ENCODE data around the gene CPO.
"Not testable (repeated sequence)": the region's sequence is repeated elsewhere in the genome, so short reads cannot be mapped to it uniquely, and the experiment has no call there.

Gene CPO

GRCh38 chr2:206939340-206939739 lies at the start of gene CPO:
Gene CPO, plus strand, starts transcription at chr2:206939518. Its CDS starts 82 bp downstream, at chr2:206939600.
- no peak for DNase-seq

- no peak for DNase-seq
Observed at GRCh38 chr2:206890179-206890578, 49.1 kb upstream of the CPO start.

- no peak for DNase-seq
Observed at GRCh38 chr2:206890926-206891325, 48.4 kb upstream of the CPO start.

GRCh38 chr2:206915121-206915520 lies 24.2 kb upstream of the CPO start:
- DNase-seq = no peak

GRCh38 chr2:206918263-206918662 lies 21.1 kb upstream of the CPO start:
- DNase-seq = no peak

- no peak for DNase-seq
Observed at GRCh38 chr2:206920310-206920709, 19.0 kb upstream of the CPO start.

- DNase-seq = no peak
Observed at GRCh38 chr2:206920951-206921350, 18.4 kb upstream of the CPO start.

GRCh38 chr2:206921529-206921928 lies 17.8 kb upstream of the CPO start:
- no peak for DNase-seq

GRCh38 chr2:206935991-206936842 lies 3.1 kb upstream of the CPO start:
- no peak for DNase-seq

- DNase-seq = no peak
Observed at GRCh38 chr2:206936843-206937230, 2.5 kb upstream of the CPO start.

- DNase-seq = no peak
Observed at GRCh38 chr2:206937555-206937954, 1.8 kb upstream of the CPO start.

- DNase-seq = no peak
Observed at GRCh38 chr2:206940546-206940945, 1.2 kb downstream of the CPO start.

- DNase-seq = no peak
Observed at GRCh38 chr2:206942592-206943478, 3.5 kb downstream of the CPO start.

GRCh38 chr2:206953404-206953803 lies 14.1 kb downstream of the CPO start:
- not testable (repeated sequence) for DNase-seq

GRCh38 chr2:206955253-206955652 lies 15.9 kb downstream of the CPO start:
- no peak for DNase-seq

- no peak for DNase-seq
Observed at GRCh38 chr2:206958261-206958660, 18.9 kb downstream of the CPO start.

GRCh38 chr2:206962966-206963365 lies 23.6 kb downstream of the CPO start:
- no peak for DNase-seq

GRCh38 chr2:206968134-206969086 lies 29.1 kb downstream of the CPO start:
- no peak for DNase-seq

- DNase-seq = no peak
Observed at GRCh38 chr2:206969192-206969591, 29.9 kb downstream of the CPO start.

GRCh38 chr2:206970589-206971360 lies 31.5 kb downstream of the CPO start:
- DNase-seq = no peak

GRCh38 chr2:206971805-206972204 lies 32.5 kb downstream of the CPO start:
- no peak for DNase-seq

GRCh38 chr2:206974551-206974950 lies 35.2 kb downstream of the CPO start:
- DNase-seq = no peak
